ENCODE data around the gene UBE2G1.

UBE2G1 gene

DNA sequence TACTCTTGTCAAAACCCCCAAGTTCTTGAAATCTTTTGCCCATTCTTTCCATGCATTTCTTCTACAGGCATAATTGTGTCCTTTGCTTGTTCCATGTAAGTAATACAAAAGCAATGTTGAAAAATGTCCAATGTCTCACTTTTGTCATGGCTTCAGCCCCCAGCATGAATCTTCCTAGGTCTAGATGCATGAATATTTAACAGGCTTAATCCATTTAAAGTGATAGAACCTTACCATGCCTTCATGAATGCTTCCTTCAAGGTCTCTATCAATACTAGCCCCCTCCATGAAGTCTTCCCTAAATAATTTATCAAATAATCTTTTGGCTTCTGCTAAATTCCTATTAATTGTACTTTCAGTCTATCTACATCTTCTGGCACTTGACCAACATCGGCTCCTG lies 56.6 kb downstream of the UBE2G1 start:
- H3K9me3 ChIP-seq (ENCODE audit: control insufficient read depth in 1 of 2, low read length in 2 of 2), result no peaks in the 10 kb centered on the region
- H3K4me3 ChIP-seq (ENCODE audit: low read depth in 1 of 2, low read length in 2 of 2), result no peak overlapping the region
- H3K27ac ChIP-seq (ENCODE audit: low read depth, low read length), result no peak overlapping the region
- no peak overlapping the region for H3K9ac ChIP-seq (ENCODE audit: low read depth in 1 of 2, low read length in 2 of 2)
- peaks cover 0 to 8% of the 10 kb centered on the region in 2 donors for H3K36me3 ChIP-seq (ENCODE audit: control insufficient read depth in 1 of 2, insufficient read depth in 2 of 2, low read length in 2 of 2)
- H3K27me3 ChIP-seq (ENCODE audit: control insufficient read depth in 1 of 2, insufficient read depth in 2 of 2, low read length in 2 of 2), result no peaks in the 10 kb centered on the region
- H3K4me1 ChIP-seq (ENCODE audit: control insufficient read depth in 1 of 2, insufficient read depth in 2 of 2, low read length in 2 of 2), result peaks cover 0 to 23% of the 10 kb centered on the region in 2 donors

DNA sequence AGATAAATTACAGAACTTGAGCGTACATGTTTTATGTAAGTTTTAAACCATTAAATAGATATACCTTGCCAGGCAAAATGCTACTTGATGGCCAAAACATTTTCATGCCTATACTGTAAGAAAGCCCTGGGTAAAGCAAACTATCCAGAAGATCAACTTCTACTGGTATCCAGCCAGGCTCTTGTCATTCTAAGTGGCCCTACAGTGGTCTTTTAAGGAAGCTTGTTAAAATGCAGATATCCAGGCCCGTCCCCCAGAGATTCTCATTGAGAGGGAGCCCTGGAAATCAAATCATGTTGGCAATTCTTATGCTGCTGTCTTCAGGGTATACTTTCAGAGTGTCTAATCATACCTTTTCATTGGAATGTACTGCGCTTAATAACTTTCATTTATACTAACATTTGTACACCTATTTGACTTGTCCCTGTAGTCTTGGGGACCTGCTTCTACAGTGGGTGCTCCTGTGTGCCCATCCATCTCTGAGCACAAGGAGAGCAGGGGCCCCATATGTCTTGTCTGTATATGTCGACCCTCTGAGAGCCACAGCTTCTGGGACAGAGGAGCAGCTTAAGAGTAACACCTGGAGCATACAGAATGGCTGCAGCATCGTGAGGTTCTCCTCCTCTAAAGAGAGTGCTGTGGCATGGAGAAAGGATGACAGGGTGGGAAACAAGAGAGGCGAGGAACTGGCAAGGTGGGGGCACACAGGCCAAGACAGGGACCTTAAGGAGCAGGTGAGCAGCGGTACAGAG lies 59.1 kb downstream of the UBE2G1 start:
- Histone ChIP-seq H3K4me1 (ENCODE audit: control insufficient read depth in 1 of 2, insufficient read depth in 2 of 2, low read length in 2 of 2) (peaks cover 0 to 18% of the 10 kb centered on the region in 2 donors), H3K27me3 (ENCODE audit: control insufficient read depth in 1 of 2, insufficient read depth in 2 of 2, low read length in 2 of 2) (no peaks in the 10 kb centered on the region), H3K9me3 (ENCODE audit: control insufficient read depth in 1 of 2, low read length in 2 of 2) (no peaks in the 10 kb centered on the region), H3K27ac (ENCODE audit: low read depth, low read length) (no peak overlapping the region), H3K9ac (ENCODE audit: low read depth in 1 of 2, low read length in 2 of 2) (no peak overlapping the region), H3K4me3 (ENCODE audit: low read depth in 1 of 2, low read length in 2 of 2) (no peak overlapping the region), H3K36me3 (ENCODE audit: control insufficient read depth in 1 of 2, insufficient read depth in 2 of 2, low read length in 2 of 2) (peaks cover under 1 to 13% of the 10 kb centered on the region in 2 donors)

DNA sequence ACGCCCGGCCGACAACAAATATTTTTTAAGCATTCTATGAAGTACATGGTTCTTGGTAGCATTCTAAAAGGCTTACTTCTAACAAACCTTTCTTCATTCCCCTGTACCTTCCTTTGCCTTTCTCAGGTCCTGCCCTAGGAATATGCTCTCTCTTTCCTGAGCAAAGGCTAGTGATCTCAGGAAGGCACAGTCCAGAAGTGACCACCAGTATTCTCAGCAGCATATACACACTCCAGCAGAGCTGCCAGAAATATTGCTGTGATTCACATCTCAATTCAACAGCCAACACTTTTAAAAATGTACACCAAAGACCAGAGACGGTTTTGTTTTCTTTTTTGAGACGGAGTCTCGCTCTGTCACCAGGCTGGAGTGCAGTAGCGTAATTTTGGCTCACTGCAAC lies 61.3 kb downstream of the UBE2G1 start:
- no peaks in the 10 kb centered on the region for H3K9me3 ChIP-seq (ENCODE audit: control insufficient read depth in 1 of 2, low read length in 2 of 2)
- H3K27me3 ChIP-seq (ENCODE audit: control insufficient read depth in 1 of 2, insufficient read depth in 2 of 2, low read length in 2 of 2), result no peaks in the 10 kb centered on the region
- peaks cover 0 to 11% of the 10 kb centered on the region in 2 donors for H3K4me1 ChIP-seq (ENCODE audit: control insufficient read depth in 1 of 2, insufficient read depth in 2 of 2, low read length in 2 of 2)
- no peak overlapping the region for H3K27ac ChIP-seq (ENCODE audit: low read depth, low read length)
- peaks cover 4 to 22% of the 10 kb centered on the region in 2 donors for H3K36me3 ChIP-seq (ENCODE audit: control insufficient read depth in 1 of 2, insufficient read depth in 2 of 2, low read length in 2 of 2)
- H3K4me3 ChIP-seq (ENCODE audit: low read depth in 1 of 2, low read length in 2 of 2), result no peak overlapping the region
- H3K9ac ChIP-seq (ENCODE audit: low read depth in 1 of 2, low read length in 2 of 2), result no peak overlapping the region

DNA sequence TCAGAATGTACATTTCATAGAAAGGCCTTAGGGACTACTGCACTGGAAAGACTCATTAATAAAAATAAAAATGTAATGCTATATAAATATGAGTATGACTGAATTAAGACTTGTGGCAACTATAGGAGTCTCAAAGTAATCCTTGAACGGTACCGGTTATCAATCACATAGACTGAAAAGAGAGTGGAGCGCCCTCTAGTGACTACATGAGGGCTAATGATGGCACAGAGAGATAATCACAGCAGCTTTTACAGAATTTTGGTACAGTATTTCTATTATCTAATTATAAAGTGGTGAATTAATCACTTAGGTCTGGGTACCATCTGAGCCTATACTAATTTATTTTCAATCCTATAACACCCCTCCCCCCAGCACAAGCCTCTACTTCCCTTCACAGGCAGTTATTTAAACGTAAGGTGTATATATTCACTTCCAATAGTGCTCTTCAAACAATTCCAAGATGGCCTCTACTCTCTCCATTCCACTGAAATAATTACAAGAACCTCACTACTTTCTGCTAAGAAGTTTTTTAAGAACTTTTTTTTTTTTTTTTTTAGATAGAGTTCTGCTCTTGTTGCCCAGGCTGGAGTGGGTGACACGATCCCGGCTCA lies 62.0 kb downstream of the UBE2G1 start:
- no peaks in the 10 kb centered on the region for H3K9me3 ChIP-seq (ENCODE audit: control insufficient read depth in 1 of 2, low read length in 2 of 2)
- H3K4me1 ChIP-seq (ENCODE audit: control insufficient read depth in 1 of 2, insufficient read depth in 2 of 2, low read length in 2 of 2), result peaks cover 0 to 4% of the 10 kb centered on the region in 2 donors
- no peak overlapping the region for H3K4me3 ChIP-seq (ENCODE audit: low read depth in 1 of 2, low read length in 2 of 2)
- H3K9ac ChIP-seq (ENCODE audit: low read depth in 1 of 2, low read length in 2 of 2), result no peak overlapping the region
- H3K27me3 ChIP-seq (ENCODE audit: control insufficient read depth in 1 of 2, insufficient read depth in 2 of 2, low read length in 2 of 2), result no peaks in the 10 kb centered on the region
- H3K36me3 ChIP-seq (ENCODE audit: control insufficient read depth in 1 of 2, insufficient read depth in 2 of 2, low read length in 2 of 2), result peaks cover 4 to 22% of the 10 kb centered on the region in 2 donors
- no peak overlapping the region for H3K27ac ChIP-seq (ENCODE audit: low read depth, low read length)

DNA sequence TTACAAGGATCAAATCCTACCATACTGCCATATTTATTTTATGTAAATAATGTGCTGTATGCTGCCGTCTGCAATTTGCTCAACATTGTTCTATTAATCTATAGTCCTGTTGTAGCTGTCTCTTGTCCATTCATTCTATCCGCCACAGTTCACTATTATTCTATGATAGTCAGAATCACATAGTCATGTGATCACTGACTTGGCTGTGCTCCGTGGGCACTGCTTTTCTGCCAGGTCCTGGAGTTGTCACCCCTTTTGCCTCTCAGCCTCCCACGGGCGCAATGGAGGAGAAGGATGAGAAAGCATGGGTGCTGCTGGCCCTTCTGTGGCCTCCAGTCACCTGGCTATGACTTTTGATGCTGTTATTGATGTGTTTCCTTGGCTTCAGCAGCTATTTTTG lies 65.4 kb downstream of the UBE2G1 start:
- Histone ChIP-seq H3K27me3 (ENCODE audit: control insufficient read depth in 1 of 2, insufficient read depth in 2 of 2, low read length in 2 of 2) (no peaks in the 10 kb centered on the region), H3K9me3 (ENCODE audit: control insufficient read depth in 1 of 2, low read length in 2 of 2) (no peaks in the 10 kb centered on the region), H3K36me3 (ENCODE audit: control insufficient read depth in 1 of 2, insufficient read depth in 2 of 2, low read length in 2 of 2) (peaks cover 4 to 22% of the 10 kb centered on the region in 2 donors), H3K4me3 (ENCODE audit: low read depth in 1 of 2, low read length in 2 of 2) (no peak overlapping the region), H3K27ac (ENCODE audit: low read depth, low read length) (no peak overlapping the region), H3K4me1 (ENCODE audit: control insufficient read depth in 1 of 2, insufficient read depth in 2 of 2, low read length in 2 of 2) (no peaks in the 10 kb centered on the region), H3K9ac (ENCODE audit: low read depth in 1 of 2, low read length in 2 of 2) (no peak overlapping the region)

DNA sequence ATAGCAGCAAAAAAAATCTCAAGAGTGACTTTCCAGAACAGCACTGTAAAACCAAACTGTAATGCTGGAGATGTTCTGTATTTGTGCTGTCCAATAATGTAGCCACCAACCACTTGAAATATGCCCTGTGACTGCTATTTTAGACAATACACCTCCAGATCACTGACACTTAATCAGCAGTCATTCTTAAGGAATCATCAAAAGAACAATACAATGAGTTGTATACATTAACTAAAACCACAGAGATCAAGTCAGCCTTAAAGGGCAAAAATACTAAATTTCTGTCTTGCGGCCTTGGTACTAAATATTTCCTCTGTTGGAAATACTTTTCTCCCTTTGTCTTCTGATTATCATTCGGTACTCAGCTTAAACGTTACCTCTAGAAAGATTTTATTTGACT lies 69.1 kb downstream of the UBE2G1 start:
- Histone ChIP-seq H3K9me3 (ENCODE audit: control insufficient read depth in 1 of 2, low read length in 2 of 2) (no peaks in the 10 kb centered on the region), H3K4me3 (ENCODE audit: low read depth in 1 of 2, low read length in 2 of 2) (no peak overlapping the region), H3K9ac (ENCODE audit: low read depth in 1 of 2, low read length in 2 of 2) (no peak overlapping the region), H3K36me3 (ENCODE audit: control insufficient read depth in 1 of 2, insufficient read depth in 2 of 2, low read length in 2 of 2) (peaks cover 3 to 16% of the 10 kb centered on the region in 2 donors), H3K4me1 (ENCODE audit: control insufficient read depth in 1 of 2, insufficient read depth in 2 of 2, low read length in 2 of 2) (no peaks in the 10 kb centered on the region), H3K27ac (ENCODE audit: low read depth, low read length) (no peak overlapping the region), H3K27me3 (ENCODE audit: control insufficient read depth in 1 of 2, insufficient read depth in 2 of 2, low read length in 2 of 2) (no peaks in the 10 kb centered on the region)

DNA sequence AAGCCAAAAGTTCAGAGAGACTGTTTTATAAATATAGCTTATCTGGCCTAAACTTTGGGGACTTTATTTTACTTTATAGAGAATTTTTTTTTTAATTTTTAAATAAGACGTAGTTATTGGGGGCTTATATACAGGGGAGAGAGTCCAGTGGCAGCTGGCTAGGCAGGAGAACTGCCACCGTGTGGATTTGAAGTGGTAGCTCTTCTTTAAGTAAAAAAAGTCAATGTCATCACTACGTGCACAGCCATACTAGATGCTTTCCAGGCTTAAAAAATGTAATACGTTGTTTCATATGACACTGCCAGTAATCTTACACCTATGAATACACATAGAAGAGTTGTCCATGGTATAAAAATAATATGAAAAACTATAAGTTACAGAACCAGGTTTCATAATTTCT lies 70.8 kb downstream of the UBE2G1 start:
- H3K27ac ChIP-seq (ENCODE audit: low read depth, low read length), result no peak overlapping the region
- no peaks in the 10 kb centered on the region for H3K27me3 ChIP-seq (ENCODE audit: control insufficient read depth in 1 of 2, insufficient read depth in 2 of 2, low read length in 2 of 2)
- no peaks in the 10 kb centered on the region for H3K9me3 ChIP-seq (ENCODE audit: control insufficient read depth in 1 of 2, low read length in 2 of 2)
- no peaks in the 10 kb centered on the region for H3K4me1 ChIP-seq (ENCODE audit: control insufficient read depth in 1 of 2, insufficient read depth in 2 of 2, low read length in 2 of 2)
- peaks cover 0 to 6% of the 10 kb centered on the region in 2 donors for H3K36me3 ChIP-seq (ENCODE audit: control insufficient read depth in 1 of 2, insufficient read depth in 2 of 2, low read length in 2 of 2)
- H3K4me3 ChIP-seq (ENCODE audit: low read depth in 1 of 2, low read length in 2 of 2), result no peak overlapping the region
- no peak overlapping the region for H3K9ac ChIP-seq (ENCODE audit: low read depth in 1 of 2, low read length in 2 of 2)

DNA sequence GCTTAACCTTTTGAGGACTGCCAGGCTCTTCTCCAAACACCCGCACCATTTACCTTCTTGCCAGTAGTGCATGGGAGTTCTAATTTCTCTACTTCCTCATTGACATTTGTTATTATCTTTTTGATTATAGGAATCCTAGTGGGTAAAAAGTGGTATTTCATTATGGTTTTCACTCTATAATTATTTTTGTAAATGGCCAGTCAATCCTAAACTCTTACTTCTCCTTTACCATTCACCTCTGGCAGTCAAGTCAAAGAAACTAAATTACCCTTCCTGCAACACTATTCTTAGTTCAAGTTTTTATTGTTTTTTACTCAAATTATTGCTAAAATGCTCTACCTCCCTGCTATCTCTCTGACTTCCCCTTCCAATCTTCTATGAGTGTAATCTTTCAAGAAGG lies 72.9 kb downstream of the UBE2G1 start:
- Histone ChIP-seq H3K9me3 (ENCODE audit: control insufficient read depth in 1 of 2, low read length in 2 of 2) (no peaks in the 10 kb centered on the region), H3K4me1 (ENCODE audit: control insufficient read depth in 1 of 2, insufficient read depth in 2 of 2, low read length in 2 of 2) (no peaks in the 10 kb centered on the region), H3K27ac (ENCODE audit: low read depth, low read length) (no peak overlapping the region), H3K9ac (ENCODE audit: low read depth in 1 of 2, low read length in 2 of 2) (no peak overlapping the region), H3K4me3 (ENCODE audit: low read depth in 1 of 2, low read length in 2 of 2) (no peak overlapping the region), H3K36me3 (ENCODE audit: control insufficient read depth in 1 of 2, insufficient read depth in 2 of 2, low read length in 2 of 2) (peaks cover 0 to 13% of the 10 kb centered on the region in 2 donors), H3K27me3 (ENCODE audit: control insufficient read depth in 1 of 2, insufficient read depth in 2 of 2, low read length in 2 of 2) (no peaks in the 10 kb centered on the region)

DNA sequence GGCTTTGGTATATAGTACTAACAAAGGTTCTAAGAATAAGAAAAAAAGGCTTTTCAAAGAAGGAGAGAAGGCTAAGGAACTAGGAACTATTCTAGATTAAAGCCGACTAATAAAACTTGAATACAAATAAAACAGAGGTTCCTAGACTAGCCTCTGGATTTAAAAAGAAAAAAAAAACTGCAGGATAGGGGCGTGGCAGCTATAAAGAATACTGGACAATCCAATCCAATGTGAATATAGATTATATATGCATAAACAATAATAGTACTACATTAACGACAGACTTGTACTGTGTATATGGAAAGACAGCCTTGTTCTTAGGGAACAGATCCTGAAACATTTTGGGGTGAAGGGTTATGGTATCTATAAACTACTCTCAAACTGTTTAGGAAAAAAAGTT lies 78.8 kb downstream of the UBE2G1 start:
- Histone ChIP-seq H3K9ac (ENCODE audit: low read depth in 1 of 2, low read length in 2 of 2) (no peak overlapping the region), H3K36me3 (ENCODE audit: control insufficient read depth in 1 of 2, insufficient read depth in 2 of 2, low read length in 2 of 2) (peaks cover 0 to 13% of the 10 kb centered on the region in 2 donors), H3K4me1 (ENCODE audit: control insufficient read depth in 1 of 2, insufficient read depth in 2 of 2, low read length in 2 of 2) (no peaks in the 10 kb centered on the region), H3K27ac (ENCODE audit: low read depth, low read length) (no peak overlapping the region), H3K4me3 (ENCODE audit: low read depth in 1 of 2, low read length in 2 of 2) (no peak overlapping the region), H3K9me3 (ENCODE audit: control insufficient read depth in 1 of 2, low read length in 2 of 2) (no peaks in the 10 kb centered on the region), H3K27me3 (ENCODE audit: control insufficient read depth in 1 of 2, insufficient read depth in 2 of 2, low read length in 2 of 2) (no peaks in the 10 kb centered on the region)

DNA sequence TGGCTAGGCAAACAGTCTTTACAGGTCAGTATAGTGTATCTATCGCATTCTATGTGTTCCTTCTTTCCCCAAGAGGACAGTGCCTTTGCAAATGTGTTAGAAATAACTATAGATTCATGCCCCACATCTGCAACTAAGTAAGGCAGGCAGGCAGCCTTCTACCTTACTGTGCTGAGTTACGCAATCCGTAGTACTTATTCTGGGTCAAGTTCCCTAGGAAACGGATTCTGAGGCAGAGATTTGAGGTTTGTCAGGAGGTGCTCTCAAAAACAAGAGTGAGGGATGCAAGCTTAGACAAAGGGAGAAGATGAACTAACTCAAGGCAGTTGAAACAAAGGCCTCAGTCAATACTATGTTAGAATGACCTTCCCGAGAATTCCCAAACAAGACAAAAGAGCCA lies 90.0 kb downstream of the UBE2G1 start:
- Histone ChIP-seq H3K4me1 (ENCODE audit: control insufficient read depth in 1 of 2, insufficient read depth in 2 of 2, low read length in 2 of 2) (no peaks in the 10 kb centered on the region), H3K27ac (ENCODE audit: low read depth, low read length) (no peak overlapping the region), H3K4me3 (ENCODE audit: low read depth in 1 of 2, low read length in 2 of 2) (no peak overlapping the region), H3K9ac (ENCODE audit: low read depth in 1 of 2, low read length in 2 of 2) (no peak overlapping the region), H3K9me3 (ENCODE audit: control insufficient read depth in 1 of 2, low read length in 2 of 2) (no peaks in the 10 kb centered on the region), H3K36me3 (ENCODE audit: control insufficient read depth in 1 of 2, insufficient read depth in 2 of 2, low read length in 2 of 2) (peaks cover 6 to 30% of the 10 kb centered on the region in 2 donors), H3K27me3 (ENCODE audit: control insufficient read depth in 1 of 2, insufficient read depth in 2 of 2, low read length in 2 of 2) (no peaks in the 10 kb centered on the region)
